Activated naive CD8-positive, alpha-beta T cell treated with anti-CD3 and anti-CD28 coated beads, Interleukin-2, amount 50 U/mL, for 24 hours (primary cell): ENCODE measurements around the gene BZW1.

Source experiments
- ATAC-seq: fragments of 150-1000 bp; cut with Tn5 transposase; one replicate; pipeline ENCODE4 v1.10.0; 2021
- DNase-seq: peaks from one replicate; pipeline ENCODE4 v3.0.0; 2021
- H3K27ac Mint-ChIP-seq: one replicate; pipeline ENCODE4 v1.8.0; 2021; ENCODE audit warnings: mild to moderate bottlenecking, mixed read lengths
- H3K27me3 Mint-ChIP-seq: one replicate; pipeline ENCODE4 v1.8.0; 2021; ENCODE audit warnings: mixed read lengths
- H3K36me3 Mint-ChIP-seq: one replicate; pipeline ENCODE4 v1.8.0; 2021; ENCODE audit warnings: low read depth, mixed read lengths
- H3K4me1 Mint-ChIP-seq: one replicate; pipeline ENCODE4 v1.8.0; 2021; ENCODE audit warnings: mixed read lengths
- H3K4me3 Mint-ChIP-seq: one replicate; pipeline ENCODE4 v1.8.0; 2021; ENCODE audit warnings: mild to moderate bottlenecking, moderate library complexity, mixed read lengths
- H3K9me3 Mint-ChIP-seq: one replicate; pipeline ENCODE4 v1.8.0; 2021; ENCODE audit warnings: mixed read lengths

Gene BZW1

DNA sequence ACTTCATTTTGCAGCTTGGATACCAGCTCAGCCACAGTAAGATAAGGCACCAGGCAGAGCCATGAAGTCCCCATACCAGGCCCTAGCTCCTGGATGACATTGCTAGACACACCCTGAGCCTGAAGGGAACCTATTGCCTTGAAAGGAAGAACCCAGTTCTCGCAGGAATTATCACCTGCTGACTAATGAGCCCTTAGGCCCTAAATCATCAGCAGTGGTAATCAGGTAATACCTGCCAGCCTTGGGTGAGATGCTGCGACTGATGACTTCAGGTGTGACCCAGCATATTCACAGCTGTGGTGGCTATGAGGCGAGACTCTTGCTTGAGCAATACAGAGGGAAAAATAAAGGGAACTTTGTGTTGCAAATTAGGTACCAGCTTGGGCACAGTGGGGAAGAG, 27.8 kb downstream of the BZW1 start:
- ATAC-seq (no peak), DNase-seq (no peak)
- peaks cover 4% of the 10 kb centered on the region for H3K36me3 Mint-ChIP-seq
- no peak overlapping the region for H3K4me3 Mint-ChIP-seq
- peaks cover 10% of the 10 kb centered on the region for H3K9me3 Mint-ChIP-seq
- no peaks in the 10 kb centered on the region for H3K4me1 Mint-ChIP-seq
- no peaks in the 10 kb centered on the region for H3K27me3 Mint-ChIP-seq
- H3K27ac Mint-ChIP-seq, result no peak overlapping the region

DNA sequence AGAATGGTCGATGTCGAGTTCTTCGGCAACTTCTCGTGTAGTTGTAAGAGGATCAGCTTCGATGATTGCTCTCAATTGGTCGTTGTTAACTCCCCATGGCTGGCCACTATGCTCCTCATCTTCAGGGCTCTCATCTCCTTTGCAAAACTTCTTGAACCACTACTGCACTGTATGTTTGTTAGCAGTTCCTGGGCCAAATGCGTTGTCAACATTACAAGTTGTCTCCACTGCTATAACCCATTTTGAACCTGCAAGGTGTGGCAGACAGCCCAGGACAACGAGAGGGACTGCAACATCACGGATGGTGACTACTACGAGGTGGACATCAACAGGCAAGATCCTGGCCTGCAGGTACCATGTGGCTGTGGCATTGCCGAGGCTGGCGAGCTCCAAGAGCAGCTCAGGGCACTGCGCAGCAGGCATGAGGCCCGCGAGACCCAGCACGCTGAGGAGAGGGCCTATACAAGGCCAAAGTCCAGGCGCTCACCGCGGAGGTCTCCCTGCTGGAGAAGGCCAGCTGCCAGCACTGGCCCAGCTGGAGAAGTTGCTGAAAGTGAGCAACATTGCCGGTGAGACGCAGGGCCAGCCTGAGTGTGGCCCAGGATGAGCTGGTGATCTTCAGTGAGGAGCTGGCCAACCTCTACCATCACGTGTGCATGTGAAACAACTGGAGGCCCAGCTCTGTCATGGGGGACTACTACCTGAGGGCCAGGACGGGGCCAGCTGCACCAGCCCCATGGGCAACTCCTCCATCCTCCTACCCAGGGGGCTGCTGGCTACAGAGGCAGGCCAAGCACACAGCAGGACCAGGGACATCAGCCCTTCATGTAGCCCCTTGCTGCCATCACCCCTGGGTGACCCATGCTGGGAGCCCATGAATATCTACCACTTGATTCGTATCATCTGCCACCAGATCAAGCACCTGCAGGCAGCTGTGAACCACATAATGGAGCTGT, 32.6 kb downstream of the BZW1 start:
- ATAC-seq (no peak), DNase-seq (no peak)
- no peak overlapping the region for H3K27ac Mint-ChIP-seq
- no peaks in the 10 kb centered on the region for H3K36me3 Mint-ChIP-seq
- no peaks in the 10 kb centered on the region for H3K4me1 Mint-ChIP-seq
- no peak overlapping the region for H3K4me3 Mint-ChIP-seq
- no peaks in the 10 kb centered on the region for H3K27me3 Mint-ChIP-seq
- H3K9me3 Mint-ChIP-seq, result no peaks in the 10 kb centered on the region

DNA sequence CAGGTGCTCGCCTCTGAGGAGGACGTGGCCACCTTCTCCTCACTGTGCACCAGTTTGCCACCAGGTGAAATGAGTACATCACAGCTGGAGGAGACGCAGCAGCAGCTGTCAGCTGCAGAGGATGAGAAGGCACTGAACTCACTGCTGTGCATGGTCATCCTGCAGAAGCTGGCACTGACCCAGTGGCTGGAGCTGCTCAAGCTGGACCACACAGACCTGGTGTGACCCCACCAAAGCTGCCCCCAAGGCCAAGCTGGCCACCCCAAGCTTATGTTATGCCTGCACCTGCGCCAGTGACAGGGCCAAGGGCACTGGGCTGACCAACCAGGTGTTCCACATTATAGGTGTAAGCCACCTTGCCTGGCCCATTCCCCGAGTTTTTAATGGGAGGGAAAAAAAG, 33.5 kb downstream of the BZW1 start:
- Mint-ChIP-seq H3K36me3 (no peaks in the 10 kb centered on the region), H3K27me3 (no peaks in the 10 kb centered on the region), H3K4me1 (no peaks in the 10 kb centered on the region), H3K4me3 (no peak overlapping the region), H3K9me3 (no peaks in the 10 kb centered on the region), H3K27ac (no peak overlapping the region)
- DNase-seq (no peak), ATAC-seq (no peak)

DNA sequence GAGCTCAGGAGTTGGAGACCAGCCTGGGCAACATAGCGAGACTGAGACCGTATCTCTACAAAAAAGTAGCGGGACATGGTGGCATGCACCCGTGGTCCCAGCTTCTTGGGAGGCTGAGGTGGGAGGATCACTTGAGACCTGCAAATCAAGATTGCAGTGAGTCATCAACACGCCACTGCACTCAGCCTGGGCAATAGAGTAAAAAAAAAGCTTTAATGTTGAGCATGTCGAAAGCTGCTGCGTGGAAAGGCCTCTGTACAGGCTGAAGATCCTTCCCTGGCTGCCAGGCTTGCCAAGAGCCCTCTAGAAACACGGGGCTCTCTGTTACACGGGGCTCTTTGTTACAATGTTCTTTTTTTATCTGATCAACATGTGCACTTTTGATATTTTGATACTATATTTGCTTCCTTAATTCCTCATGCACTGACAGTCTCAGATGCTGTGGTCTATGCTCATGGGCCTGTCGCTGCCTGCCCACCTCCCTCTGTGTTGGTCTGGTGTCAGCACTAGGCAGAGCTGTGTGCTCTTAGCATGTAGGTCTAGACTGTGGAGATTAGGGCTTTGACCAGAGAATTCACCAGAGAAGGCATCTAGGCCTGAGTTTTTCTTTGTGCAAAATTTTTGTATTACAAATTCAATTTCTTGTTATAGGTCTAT, 34.1 kb downstream of the BZW1 start:
- Mint-ChIP-seq H3K36me3 (no peaks in the 10 kb centered on the region), H3K27me3 (no peaks in the 10 kb centered on the region), H3K4me1 (no peaks in the 10 kb centered on the region), H3K4me3 (no peak overlapping the region), H3K9me3 (no peaks in the 10 kb centered on the region), H3K27ac (no peak overlapping the region)
- DNase-seq (no peak), ATAC-seq (no peak)

DNA sequence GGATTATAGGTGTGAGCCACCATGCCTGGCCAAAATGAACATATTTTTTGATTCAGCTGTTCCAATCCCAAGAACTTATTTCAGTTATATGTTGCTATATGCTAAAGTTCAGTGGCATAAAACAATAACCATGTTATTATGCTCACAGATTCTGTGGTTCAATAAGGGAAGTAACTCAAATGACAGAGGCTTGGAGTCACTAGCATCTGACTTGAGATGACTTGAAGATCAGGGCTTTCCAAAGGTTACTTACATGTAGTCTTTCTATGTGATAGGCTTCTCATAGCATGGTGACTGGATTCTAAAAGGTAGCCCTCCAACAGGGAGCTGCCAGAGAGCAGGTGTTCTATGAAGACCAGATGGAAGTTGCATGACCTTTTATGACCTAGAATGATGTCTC, 35.6 kb downstream of the BZW1 start:
- Mint-ChIP-seq H3K9me3 (no peaks in the 10 kb centered on the region), H3K4me1 (no peaks in the 10 kb centered on the region), H3K27me3 (no peaks in the 10 kb centered on the region), H3K27ac (no peak overlapping the region), H3K4me3 (no peak overlapping the region), H3K36me3 (peaks cover 13% of the 10 kb centered on the region)
- ATAC-seq (peak; percentile 20), DNase-seq (no peak)

DNA sequence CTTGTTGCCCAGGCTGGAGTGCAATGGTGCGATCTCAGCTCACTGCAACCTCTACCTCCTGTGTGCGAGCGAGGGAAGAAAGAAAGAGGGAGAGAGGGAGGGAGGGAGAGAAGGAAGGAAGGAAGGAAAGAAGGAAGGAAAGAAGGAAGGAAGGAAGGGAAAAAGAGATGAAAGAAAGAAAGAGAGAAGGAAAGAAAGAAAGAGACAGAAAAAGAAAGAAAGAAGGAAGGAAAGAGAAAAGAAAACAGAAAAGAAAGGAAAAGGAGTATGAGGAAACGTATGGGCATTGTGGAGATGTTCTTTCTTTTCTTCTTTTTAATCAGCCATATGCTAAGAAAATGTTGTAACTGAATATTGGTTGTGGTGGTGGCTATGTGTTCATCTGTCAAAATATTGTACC, 36.2 kb downstream of the BZW1 start:
- Mint-ChIP-seq H3K27ac (no peak overlapping the region), H3K9me3 (no peaks in the 10 kb centered on the region), H3K4me3 (no peak overlapping the region), H3K36me3 (peaks cover 19% of the 10 kb centered on the region), H3K4me1 (no peaks in the 10 kb centered on the region), H3K27me3 (no peaks in the 10 kb centered on the region)
- no peak for ATAC-seq
- no peak for DNase-seq

DNA sequence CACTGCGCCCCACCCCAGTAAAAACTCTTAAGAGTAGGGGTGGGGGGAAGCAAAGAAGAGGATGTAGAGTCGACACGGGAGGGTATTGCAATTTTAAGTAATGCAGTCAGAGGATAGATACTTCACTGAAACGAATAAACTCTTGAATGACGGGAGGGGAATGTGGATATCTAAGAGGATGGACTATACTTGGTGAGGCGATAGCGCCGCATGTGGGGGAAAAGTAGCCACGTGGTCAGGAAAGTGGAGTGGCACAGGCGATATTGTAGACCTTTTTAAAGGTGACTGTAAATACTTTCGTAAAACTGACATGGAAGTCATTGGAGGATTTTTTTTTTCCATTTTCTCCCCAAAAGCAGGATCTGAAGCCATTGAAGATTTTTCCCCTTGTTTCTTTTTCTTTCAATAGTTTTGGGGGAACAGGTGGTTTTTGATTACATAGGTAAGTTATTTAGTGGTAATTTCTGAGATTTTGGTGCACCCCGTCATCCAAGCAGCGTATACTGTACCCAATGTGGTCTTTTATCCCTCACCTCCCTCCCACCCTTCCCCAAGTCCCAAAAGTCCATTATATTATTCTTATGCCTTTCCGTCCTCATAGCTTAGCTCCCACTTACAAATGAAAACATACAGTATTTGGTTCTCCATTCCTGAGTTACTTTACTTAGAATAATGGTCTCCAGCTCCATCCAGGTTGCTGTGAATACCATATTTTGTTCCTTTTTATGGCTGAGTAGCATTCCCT, 39.0 kb downstream of the BZW1 start:
- Mint-ChIP-seq H3K27ac (no peak overlapping the region), H3K27me3 (no peaks in the 10 kb centered on the region), H3K4me1 (no peaks in the 10 kb centered on the region), H3K9me3 (no peaks in the 10 kb centered on the region), H3K4me3 (no peak overlapping the region), H3K36me3 (peaks cover 39% of the 10 kb centered on the region)
- no peak for DNase-seq
- ATAC-seq, result no peak

DNA sequence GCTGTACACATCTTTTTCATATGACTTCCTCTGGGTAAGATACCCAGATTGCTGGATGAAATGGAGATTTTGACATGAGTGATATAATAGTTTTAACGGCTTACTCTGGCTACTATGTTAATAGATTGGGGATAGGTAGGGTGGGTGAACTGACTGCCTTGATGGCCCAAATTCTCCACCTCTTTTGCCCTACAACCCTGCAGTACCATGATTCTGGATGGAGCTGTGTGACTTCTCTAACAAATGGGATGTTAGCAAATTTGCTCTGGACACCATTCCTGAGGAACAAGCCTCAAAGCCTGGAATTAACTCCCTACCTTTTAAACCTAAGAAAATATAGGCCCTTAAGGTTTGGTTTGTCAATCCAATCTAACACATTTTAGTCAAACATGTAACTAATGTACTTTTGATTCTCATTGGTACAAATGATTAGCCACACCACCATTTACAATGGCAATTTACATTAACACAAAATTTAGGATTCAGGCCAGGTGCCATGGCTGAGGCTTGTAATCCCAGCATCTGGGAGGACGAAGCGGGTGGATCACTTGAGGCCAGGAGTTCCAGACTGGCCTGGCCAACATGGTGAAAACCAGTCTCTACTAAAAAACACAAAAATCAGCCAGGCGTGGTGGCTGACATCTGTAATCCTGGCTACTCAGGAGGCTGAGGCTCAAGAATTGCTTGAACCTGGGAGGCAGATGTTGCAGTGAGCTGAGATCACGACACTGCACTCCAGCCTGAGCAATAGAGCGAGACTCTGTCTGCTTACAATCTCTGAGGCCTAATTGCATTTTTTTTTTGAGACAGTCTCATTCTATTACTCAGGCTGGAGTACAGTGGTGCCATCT, 39.9 kb downstream of the BZW1 start:
- H3K4me3 Mint-ChIP-seq, result no peak overlapping the region
- H3K27ac Mint-ChIP-seq, result no peak overlapping the region
- ATAC-seq, result no peak
- no peaks in the 10 kb centered on the region for H3K9me3 Mint-ChIP-seq
- peaks cover 3% of the 10 kb centered on the region for H3K4me1 Mint-ChIP-seq
- H3K36me3 Mint-ChIP-seq, result peaks cover 45% of the 10 kb centered on the region
- DNase-seq, result no peak
- no peaks in the 10 kb centered on the region for H3K27me3 Mint-ChIP-seq

DNA sequence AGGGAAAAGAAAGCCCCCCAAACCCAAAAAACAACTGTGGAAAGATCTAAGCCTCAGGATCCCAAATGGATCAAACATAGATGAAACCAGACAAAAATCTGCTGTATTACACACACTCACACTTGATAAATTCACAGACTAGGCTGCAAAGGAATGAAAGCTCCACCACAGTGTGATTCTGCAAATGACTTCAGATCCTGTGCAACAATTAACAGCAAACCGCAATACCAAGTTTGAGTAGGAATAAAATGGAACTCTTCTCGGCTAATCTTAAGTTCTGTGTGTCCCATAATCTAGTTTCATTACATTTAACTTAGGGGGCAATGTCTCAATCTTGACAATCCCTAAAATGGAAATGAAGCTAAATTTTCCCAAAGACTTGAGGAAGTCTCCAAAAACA, 40.9 kb downstream of the BZW1 start:
- H3K4me3 Mint-ChIP-seq, result no peak overlapping the region
- no peak overlapping the region for H3K27ac Mint-ChIP-seq
- peaks cover 55% of the 10 kb centered on the region for H3K36me3 Mint-ChIP-seq
- H3K9me3 Mint-ChIP-seq, result no peaks in the 10 kb centered on the region
- no peaks in the 10 kb centered on the region for H3K27me3 Mint-ChIP-seq
- ATAC-seq (no peak), DNase-seq (no peak)
- H3K4me1 Mint-ChIP-seq, result peaks cover 10% of the 10 kb centered on the region

DNA sequence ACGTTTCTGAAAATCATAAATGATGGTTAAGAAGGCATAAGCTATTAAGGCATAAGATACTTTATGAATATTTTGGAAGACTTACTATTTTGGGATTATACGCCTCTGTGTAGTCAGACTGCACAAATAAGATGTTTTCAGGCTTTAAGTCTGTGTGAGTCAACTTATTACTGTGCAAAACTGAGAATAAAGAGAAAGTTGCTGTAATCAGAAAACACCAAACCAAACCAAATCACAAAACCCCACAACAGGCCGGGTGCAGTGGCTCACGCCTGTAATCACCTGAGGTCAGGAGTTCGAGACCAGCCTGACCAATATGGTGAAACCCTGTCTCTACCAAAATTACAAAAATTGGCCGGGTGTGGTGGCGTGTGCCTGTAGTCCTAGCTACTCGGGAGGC, 45.1 kb downstream of the BZW1 start:
- Mint-ChIP-seq H3K36me3 (peaks cover 85% of the 10 kb centered on the region), H3K27ac (peak overlapping the region; percentile 54), H3K27me3 (no peaks in the 10 kb centered on the region)

DNA sequence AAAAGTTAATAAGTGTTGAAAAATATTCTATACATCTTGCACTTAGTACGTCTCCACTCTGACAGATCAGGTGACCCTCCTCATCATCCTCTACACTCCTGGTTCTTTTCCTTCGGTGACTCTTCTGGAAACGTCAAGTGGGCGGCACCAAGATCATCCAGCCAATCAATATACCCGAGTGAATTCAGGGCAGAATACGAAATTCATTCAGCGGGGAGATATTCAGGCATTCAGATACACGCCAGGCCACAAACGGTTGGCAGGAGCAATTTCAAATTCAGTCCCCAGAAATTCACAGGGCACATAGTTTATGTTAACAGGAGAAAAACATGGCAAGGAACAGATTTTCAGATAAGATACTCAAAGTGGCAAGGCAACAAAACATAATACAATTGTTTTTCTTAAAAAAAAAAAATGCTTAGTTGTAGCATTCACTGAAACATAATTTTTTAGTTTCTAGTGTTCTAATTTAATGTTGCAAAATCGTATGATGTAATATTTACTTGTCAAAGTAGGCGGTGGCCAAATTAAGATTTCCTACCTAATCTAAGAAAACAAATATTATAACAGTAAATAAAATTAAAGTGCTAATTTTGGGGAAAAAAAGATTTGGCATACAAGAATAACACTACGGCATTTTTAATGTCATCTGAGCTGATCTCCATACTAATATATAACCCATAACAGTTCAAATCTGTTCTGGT, 48.5 kb downstream of the BZW1 start:
- DNase-seq, result peak; percentile 41
- Mint-ChIP-seq H3K27ac (peak overlapping the region; percentile 100), H3K27me3 (no peaks in the 10 kb centered on the region), H3K4me1 (peaks cover 60% of the 10 kb centered on the region), H3K4me3 (peak overlapping the region; percentile 99), H3K9me3 (no peaks in the 10 kb centered on the region), H3K36me3 (peaks cover 82% of the 10 kb centered on the region)
- ATAC-seq, result no peak

More for the DNA sequence above, 45.1 kb downstream of the BZW1 start:
- Mint-ChIP-seq H3K4me1 (peaks cover 46% of the 10 kb centered on the region), H3K9me3 (no peaks in the 10 kb centered on the region), H3K4me3 (no peak overlapping the region)
- ATAC-seq (no peak), DNase-seq (no peak)

DNA sequence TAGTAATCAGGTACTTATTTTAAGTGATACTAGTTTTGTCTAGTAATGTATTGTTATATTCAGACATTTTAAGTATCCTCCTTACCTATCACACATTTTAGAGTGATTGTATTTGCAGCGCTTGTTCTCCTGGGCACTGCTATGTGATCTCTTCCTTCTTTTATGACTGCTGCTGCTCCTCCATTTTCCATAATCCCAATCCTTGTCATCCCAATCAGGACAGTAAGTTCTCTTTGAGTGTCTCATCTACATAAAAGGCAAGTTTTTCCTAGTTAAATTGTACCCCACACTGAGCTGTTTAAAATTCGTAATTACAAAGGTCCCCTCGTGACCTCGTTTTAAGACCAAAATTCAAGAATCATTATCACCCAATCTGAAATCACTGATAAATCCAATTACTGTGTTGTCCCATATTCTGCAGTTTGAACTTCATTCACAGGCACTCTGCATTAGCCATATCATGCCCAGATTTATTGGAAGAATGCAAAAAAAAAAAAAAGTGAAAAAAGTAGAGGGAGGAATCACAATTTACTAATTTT, 50.0 kb downstream of the BZW1 start:
- Mint-ChIP-seq H3K4me3 (peak overlapping the region; percentile 99), H3K27ac (peak overlapping the region; percentile 100), H3K4me1 (peaks cover 56% of the 10 kb centered on the region), H3K27me3 (no peaks in the 10 kb centered on the region), H3K9me3 (no peaks in the 10 kb centered on the region), H3K36me3 (peaks cover 75% of the 10 kb centered on the region)
- ATAC-seq (no peak), DNase-seq (no peak)

DNA sequence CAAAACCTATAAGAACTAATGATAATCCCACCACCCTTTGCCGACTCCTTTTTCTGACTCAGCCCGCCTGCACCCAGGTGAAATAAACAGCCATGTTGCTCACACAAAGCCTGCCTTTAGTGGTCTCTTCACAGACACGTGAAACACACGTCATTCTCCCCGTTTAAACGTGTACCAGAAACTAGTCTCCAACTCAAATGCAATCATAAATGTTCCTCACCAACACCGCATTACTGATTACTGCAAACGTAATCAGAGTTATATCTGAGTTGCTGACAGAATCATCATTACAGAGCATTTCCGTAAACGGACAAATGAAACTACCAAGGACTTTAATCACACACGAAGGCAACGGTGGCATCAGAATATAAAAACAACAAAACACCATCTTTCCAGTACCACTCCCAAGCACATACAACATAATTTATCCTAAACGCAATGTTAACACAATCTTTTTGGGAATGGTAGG, 50.9 kb downstream of the BZW1 start:
- peak; percentile 68 for DNase-seq
- H3K27ac Mint-ChIP-seq, result peak overlapping the region; percentile 100
- peaks cover 69% of the 10 kb centered on the region for H3K36me3 Mint-ChIP-seq
- no peaks in the 10 kb centered on the region for H3K9me3 Mint-ChIP-seq
- H3K27me3 Mint-ChIP-seq, result no peaks in the 10 kb centered on the region
- peak; percentile 70 for ATAC-seq
- peak overlapping the region; percentile 99 for H3K4me3 Mint-ChIP-seq
- H3K4me1 Mint-ChIP-seq, result peaks cover 50% of the 10 kb centered on the region
